Measurements from ENCODE around the gene UBC.

Gene UBC

DNA sequence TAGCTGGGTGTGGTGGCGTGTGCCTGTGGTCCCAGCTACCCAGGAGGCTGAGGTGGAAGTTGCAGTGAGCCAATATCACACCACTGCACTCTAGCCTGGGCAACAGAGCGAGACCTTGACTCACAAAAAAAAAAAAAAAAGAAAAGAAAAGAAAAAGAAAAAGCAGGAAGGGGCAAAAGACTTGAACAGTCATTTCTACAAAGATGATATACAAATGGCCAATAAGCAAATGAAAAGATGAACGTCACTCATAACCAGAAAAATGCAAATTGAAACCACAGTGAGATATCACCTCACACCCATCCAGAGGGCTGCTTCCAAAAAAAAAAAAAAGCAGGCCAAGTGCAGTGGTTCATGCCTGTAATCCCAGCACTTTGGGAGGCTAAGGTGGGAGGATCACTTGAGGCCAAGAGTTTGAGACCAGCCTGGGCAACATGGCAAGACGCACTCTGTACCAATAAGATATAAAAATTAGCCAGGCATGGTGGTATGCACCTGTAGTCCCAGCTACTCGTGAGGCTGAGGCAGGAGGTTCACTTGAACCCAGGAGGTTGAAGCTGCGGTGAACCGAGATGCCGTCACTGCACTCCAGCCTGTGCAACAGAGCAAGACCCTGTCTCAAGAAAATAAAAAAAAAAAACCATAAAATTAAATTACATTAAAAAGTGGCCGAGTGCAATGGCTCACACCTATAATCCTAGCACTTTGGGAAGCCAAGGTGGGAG, 20.5 kb downstream of the UBC start:
- TF ChIP-seq FOXP2 (optimal IDR thresholded peaks at IDR 0.05; ENCODE audit: borderline replicate concordance, extremely low read depth, extremely low read length, insufficient read depth) (no peak), SIN3A (IDR thresholded peaks at IDR 0.05; ENCODE audit: borderline replicate concordance, insufficient read depth, low read length) (no peak), TAF1 (IDR thresholded peaks at IDR 0.05; ENCODE audit: borderline replicate concordance, insufficient read depth, low read length) (no peak), POLR2AphosphoS5 (IDR thresholded peaks at IDR 0.05; ENCODE audit: low read depth, low read length) (no peak)
- TF ChIP-seq, protein P1, sequence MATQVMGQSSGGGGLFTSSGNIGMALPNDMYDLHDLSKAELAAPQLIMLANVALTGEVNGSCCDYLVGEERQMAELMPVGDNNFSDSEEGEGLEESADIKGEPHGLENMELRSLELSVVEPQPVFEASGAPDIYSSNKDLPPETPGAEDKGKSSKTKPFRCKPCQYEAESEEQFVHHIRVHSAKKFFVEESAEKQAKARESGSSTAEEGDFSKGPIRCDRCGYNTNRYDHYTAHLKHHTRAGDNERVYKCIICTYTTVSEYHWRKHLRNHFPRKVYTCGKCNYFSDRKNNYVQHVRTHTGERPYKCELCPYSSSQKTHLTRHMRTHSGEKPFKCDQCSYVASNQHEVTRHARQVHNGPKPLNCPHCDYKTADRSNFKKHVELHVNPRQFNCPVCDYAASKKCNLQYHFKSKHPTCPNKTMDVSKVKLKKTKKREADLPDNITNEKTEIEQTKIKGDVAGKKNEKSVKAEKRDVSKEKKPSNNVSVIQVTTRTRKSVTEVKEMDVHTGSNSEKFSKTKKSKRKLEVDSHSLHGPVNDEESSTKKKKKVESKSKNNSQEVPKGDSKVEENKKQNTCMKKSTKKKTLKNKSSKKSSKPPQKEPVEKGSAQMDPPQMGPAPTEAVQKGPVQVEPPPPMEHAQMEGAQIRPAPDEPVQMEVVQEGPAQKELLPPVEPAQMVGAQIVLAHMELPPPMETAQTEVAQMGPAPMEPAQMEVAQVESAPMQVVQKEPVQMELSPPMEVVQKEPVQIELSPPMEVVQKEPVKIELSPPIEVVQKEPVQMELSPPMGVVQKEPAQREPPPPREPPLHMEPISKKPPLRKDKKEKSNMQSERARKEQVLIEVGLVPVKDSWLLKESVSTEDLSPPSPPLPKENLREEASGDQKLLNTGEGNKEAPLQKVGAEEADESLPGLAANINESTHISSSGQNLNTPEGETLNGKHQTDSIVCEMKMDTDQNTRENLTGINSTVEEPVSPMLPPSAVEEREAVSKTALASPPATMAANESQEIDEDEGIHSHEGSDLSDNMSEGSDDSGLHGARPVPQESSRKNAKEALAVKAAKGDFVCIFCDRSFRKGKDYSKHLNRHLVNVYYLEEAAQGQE (IDR thresholded peaks at IDR 0.05; ENCODE audit: insufficient read depth in 1 of 2, low read depth in 2 of 2, low read length in 2 of 2) = no peak

DNA sequence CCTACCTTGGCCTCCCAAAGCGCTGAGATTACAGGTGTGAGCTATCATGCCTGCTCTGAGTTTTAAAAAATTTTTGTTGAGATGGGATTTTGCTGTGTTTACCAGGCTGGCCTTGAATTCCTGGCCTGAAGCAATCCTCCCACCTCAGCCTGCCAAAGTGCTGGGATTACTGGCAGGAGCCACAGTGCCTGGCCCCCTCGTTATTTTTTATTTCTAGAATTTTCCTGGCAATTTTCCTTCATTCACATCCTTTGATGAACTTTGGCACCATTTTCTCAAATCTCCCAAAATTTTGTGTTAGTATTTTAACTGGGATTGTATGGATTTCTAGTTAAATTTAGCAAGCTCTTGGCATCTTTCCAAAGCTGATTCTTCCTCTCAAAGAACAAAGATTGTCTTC, 26.2 kb downstream of the UBC start:
- TF ChIP-seq SIN3A (IDR thresholded peaks at IDR 0.05; ENCODE audit: borderline replicate concordance, insufficient read depth, low read length) = no peak
- TF ChIP-seq POLR2AphosphoS5 (IDR thresholded peaks at IDR 0.05; ENCODE audit: low read depth, low read length) = no peak
- TF ChIP-seq, protein P1 (IDR thresholded peaks at IDR 0.05; ENCODE audit: insufficient read depth in 1 of 2, low read depth in 2 of 2, low read length in 2 of 2) = no peak
- no peak for TF ChIP-seq TAF1 (IDR thresholded peaks at IDR 0.05; ENCODE audit: borderline replicate concordance, insufficient read depth, low read length)
- TF ChIP-seq FOXP2 (optimal IDR thresholded peaks at IDR 0.05; ENCODE audit: borderline replicate concordance, extremely low read depth, extremely low read length, insufficient read depth) = no peak

DNA sequence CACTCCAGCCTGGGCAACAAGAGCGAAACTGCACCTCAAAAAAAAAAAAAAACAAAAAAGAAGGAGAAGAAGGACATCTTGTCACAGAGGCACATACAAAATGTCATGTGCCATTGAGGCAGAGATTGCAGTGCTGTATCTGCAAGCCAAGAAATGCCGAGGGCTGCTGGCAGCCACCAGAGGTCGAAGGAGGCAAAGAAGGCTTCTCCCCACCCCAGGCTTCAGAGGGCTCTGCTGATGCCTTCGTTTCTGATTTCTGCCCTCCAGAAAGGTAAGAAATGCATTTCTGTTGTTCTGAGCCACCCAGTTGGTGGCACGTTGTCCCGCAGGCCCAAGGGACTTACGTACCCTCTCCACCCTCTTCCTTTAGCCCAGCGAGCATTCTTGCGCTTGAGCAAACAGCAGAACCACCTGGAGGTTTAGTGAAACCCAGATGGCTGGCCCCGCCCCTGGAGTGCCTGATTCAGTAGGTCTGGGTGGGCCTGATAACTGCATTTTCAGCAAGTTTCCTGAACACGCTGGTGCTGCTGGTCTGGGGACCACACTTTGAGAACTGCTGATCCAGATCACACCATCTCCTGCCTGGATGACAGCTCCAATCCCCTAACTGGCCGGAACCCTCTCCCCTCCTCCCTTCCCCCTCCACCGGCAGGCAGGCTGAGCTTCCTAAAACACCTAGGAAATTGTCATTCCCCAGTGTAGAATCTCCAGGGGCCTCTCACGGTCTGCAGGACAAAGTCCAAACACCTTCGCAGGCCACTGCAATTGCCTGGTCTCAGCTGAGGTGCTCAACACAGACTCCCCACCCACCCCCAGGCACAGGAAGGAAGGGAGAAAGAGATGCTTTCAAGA, 29.6 kb downstream of the UBC start:
- TF ChIP-seq TAF1 (IDR thresholded peaks at IDR 0.05; ENCODE audit: borderline replicate concordance, insufficient read depth, low read length) = no peak
- TF ChIP-seq, protein P1 (IDR thresholded peaks at IDR 0.05; ENCODE audit: insufficient read depth in 1 of 2, low read depth in 2 of 2, low read length in 2 of 2) = no peak
- no peak for TF ChIP-seq SIN3A (IDR thresholded peaks at IDR 0.05; ENCODE audit: borderline replicate concordance, insufficient read depth, low read length)
- TF ChIP-seq FOXP2 (optimal IDR thresholded peaks at IDR 0.05; ENCODE audit: borderline replicate concordance, extremely low read depth, extremely low read length, insufficient read depth) = no peak

DNA sequence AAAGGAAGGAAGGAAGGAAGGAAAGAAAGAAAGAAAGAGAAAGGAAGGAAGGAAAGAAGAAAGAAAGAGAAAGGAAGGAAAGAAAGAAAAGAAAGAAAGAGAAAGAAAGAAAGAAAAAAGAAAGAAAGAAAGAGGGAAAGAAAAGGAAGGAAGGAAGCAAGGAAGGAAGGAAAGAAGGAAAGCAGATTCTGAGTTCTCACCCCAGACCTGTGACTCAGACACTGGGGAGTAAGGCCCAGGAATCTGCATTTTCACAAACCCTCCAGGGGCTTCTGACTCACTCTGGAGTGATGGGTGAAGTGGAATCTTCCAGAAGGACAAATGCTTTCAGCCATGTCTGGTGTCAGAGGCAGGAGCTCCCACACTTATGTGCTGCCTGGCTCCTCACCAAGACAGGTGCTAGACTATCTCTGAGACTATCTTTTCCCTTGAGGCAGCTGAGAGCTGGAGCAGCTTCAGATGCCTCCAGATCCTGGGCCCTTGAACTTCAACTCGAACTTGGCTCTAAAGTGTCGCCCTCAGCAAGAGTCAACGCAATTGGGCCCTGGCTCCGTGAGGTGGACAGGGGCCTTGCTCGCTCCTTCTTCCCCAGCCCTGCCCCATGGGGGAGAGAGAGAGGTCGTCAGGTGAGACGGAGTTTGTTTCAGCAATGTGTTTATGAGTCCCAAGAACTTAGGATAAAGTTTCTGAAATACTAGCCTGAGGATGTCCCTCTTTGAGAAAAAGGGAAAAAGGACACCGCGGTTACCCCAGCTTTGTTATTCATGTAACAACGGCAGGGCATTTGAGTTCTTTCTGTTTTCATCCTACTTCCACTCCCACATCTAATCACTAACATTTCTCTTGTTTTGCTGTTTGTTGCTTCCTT, 31.0 kb downstream of the UBC start:
- no peak for TF ChIP-seq SIN3A (IDR thresholded peaks at IDR 0.05; ENCODE audit: borderline replicate concordance, insufficient read depth, low read length)
- no peak for TF ChIP-seq POLR2AphosphoS5 (IDR thresholded peaks at IDR 0.05; ENCODE audit: low read depth, low read length)
- no peak for TF ChIP-seq FOXP2 (optimal IDR thresholded peaks at IDR 0.05; ENCODE audit: borderline replicate concordance, extremely low read depth, extremely low read length, insufficient read depth)
- TF ChIP-seq, protein P1 (IDR thresholded peaks at IDR 0.05; ENCODE audit: insufficient read depth in 1 of 2, low read depth in 2 of 2, low read length in 2 of 2) = no peak
- no peak for TF ChIP-seq TAF1 (IDR thresholded peaks at IDR 0.05; ENCODE audit: borderline replicate concordance, insufficient read depth, low read length)

All from PFSK-1 (cell line).